Testis (tissue), 2 donors: ENCODE data around the gene PSMA6.

Experiments
- POLR2A ChIP-seq: fragments of 450-650 bp; IDR thresholded peaks from one replicate; pipeline ENCODE4 v1.6.1; 2017; ENCODE audit warnings: antibody characterized with exemption, mild to moderate bottlenecking, moderate library complexity
- TF ChIP-seq, protein P1 (sequence below), 3 experiments: fragments of 450-650 bp in 2 of 3; fragments of 200-600 bp in 1 of 3; sonication (generic) in 1 of 3; IDR thresholded peaks; one replicate each; pipeline ENCODE4 v1.5.1; 2016 to 2019; ENCODE audit warnings: antibody characterized with exemption in 3 of 3, mild to moderate bottlenecking in 2 of 3, moderate library complexity in 1 of 3

DNA sequence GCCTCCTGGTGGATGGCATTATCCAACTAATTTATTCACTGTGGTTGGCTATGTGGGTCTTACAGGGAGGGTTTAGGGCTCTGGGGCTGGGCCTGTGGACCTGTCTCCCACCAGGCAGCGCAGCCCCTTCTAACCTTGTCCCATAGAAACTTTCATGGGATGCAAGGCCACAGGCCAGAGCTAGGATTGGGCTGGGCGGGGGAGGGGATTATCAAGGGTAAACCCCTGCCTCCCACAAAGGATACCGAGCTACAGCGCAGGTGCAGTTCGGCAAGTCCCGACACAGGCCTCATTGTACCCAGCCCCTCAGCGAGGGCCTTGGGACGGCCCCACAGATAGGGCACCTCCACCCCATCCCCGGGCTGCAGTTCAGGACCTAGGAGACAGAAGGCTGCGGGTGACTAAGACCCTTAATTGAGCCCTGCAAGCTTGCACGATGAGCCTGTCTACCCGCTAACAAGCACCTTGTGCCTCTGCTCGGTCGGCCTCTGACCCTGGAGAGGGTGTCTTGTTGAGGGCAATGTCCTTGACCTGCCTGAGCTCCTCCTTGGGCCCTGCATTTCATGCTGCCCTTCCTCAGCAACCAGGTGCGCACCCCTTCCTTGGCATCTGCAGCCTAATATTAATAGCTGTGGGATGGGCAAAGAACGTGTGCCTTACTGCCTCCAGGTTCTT lies 46.7 kb downstream of the PSMA6 start:
- TF ChIP-seq, protein P1, sequence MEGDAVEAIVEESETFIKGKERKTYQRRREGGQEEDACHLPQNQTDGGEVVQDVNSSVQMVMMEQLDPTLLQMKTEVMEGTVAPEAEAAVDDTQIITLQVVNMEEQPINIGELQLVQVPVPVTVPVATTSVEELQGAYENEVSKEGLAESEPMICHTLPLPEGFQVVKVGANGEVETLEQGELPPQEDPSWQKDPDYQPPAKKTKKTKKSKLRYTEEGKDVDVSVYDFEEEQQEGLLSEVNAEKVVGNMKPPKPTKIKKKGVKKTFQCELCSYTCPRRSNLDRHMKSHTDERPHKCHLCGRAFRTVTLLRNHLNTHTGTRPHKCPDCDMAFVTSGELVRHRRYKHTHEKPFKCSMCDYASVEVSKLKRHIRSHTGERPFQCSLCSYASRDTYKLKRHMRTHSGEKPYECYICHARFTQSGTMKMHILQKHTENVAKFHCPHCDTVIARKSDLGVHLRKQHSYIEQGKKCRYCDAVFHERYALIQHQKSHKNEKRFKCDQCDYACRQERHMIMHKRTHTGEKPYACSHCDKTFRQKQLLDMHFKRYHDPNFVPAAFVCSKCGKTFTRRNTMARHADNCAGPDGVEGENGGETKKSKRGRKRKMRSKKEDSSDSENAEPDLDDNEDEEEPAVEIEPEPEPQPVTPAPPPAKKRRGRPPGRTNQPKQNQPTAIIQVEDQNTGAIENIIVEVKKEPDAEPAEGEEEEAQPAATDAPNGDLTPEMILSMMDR (IDR thresholded peaks at IDR 0.05), result no peak
- TF ChIP-seq POLR2A, result no peak
